Measurements from ENCODE around the gene LMOD3.

DNA sequence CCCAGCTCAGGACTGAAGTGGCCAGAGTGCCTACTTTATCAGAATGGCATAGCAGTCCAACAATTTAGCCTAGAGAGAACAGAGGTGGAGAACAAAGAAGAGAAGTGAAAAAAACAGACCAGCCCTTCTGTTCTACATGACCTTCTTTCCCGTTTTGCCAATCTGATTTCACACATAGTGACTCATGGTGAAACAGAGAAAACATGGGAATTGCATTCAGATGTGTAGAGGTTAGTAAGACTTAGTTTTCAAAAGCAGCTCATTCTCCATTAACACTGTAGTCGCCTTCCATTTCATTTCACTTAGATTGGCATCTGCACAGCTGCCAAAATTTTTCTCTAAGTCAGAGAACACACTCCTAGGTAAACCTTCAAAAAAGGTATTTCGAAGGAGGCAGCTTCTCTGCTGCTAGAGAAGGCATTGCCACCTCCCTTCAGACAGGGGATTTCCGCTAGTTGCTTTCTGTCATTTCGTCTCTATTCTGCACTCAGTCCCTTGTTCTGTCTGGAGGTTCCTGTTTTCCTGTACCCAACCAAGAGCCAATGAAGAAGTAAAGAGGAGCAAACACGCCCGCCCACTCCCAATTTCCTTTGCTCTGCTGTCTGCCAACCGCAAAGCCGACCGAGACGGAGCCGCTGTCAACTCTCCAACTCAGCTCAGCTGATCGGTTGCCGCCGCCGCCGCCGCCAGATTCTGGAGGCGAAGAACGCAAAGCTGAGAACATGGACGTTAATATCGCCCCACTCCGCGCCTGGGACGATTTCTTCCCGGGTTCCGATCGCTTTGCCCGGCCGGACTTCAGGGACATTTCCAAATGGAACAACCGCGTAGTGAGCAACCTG lies 37.8 kb downstream of the LMOD3 start, which contains the start of gene ARL6IP5:
- TF ChIP-seq, protein P1, sequence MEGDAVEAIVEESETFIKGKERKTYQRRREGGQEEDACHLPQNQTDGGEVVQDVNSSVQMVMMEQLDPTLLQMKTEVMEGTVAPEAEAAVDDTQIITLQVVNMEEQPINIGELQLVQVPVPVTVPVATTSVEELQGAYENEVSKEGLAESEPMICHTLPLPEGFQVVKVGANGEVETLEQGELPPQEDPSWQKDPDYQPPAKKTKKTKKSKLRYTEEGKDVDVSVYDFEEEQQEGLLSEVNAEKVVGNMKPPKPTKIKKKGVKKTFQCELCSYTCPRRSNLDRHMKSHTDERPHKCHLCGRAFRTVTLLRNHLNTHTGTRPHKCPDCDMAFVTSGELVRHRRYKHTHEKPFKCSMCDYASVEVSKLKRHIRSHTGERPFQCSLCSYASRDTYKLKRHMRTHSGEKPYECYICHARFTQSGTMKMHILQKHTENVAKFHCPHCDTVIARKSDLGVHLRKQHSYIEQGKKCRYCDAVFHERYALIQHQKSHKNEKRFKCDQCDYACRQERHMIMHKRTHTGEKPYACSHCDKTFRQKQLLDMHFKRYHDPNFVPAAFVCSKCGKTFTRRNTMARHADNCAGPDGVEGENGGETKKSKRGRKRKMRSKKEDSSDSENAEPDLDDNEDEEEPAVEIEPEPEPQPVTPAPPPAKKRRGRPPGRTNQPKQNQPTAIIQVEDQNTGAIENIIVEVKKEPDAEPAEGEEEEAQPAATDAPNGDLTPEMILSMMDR (IDR thresholded peaks at IDR 0.05; ENCODE audit: insufficient read depth, low read length): no peak
- TF ChIP-seq SPI1 (IDR thresholded peaks at IDR 0.05; ENCODE audit: borderline replicate concordance, low read depth): peak; percentile 66; the same call in 1 of the 2 replicates
- TF ChIP-seq POLR2AphosphoS5 (IDR thresholded peaks at IDR 0.05; ENCODE audit: low read depth): peak; percentile 72
